DMS53 treated with DMSO at 0.1 percent for 48 hours (cell line): ENCODE results near the gene DGKB.
A peak's percentile ranks its signal among the peaks of the same experiment; 100 is the strongest.

Experiments used
- DNase-seq: peaks from one replicate; lab custom pipeline; 2025; ENCODE audit not compliant: unreplicated experiment; lab: John Stamatoyannopoulos, UW

DGKB gene

DNA sequence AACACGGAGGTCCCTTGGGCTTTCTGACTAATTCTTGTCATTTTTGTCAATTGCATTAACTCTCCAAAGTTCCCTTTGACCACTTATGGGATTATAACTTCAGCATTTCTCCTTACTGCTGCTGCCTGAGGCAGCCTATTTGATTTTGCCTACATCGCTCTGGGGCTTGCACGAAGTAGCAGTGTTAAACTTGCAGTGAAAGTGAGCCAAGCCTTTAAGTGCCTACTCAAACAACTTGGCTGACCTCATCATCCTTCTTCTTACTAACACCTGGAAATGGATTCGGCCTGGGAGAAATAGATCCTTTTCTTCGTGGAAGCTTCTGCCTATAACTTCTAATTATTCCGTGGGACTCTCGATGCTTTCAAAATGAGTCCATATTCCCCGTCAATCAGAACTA is 76.6 kb downstream of the DGKB start:
- no peak for DNase-seq

DNA sequence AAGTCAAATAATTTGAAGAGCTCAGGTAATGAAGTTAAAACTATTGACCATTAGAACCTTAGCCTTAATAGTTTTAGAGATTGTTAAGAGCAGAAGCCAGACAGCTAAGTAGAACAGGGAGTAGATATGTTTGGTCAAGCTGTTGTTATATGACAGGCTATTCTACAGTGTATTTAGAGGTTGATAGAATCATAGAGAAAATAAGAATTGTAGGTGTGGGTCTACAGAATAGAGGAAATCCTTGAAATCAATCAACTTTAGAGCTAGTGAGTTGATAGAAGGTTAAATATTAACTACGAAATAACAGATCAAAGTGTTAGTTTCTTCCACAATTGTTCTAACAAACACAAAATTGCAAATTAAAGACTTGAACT is 80.1 kb downstream of the DGKB start:
- no peak for DNase-seq

DNA sequence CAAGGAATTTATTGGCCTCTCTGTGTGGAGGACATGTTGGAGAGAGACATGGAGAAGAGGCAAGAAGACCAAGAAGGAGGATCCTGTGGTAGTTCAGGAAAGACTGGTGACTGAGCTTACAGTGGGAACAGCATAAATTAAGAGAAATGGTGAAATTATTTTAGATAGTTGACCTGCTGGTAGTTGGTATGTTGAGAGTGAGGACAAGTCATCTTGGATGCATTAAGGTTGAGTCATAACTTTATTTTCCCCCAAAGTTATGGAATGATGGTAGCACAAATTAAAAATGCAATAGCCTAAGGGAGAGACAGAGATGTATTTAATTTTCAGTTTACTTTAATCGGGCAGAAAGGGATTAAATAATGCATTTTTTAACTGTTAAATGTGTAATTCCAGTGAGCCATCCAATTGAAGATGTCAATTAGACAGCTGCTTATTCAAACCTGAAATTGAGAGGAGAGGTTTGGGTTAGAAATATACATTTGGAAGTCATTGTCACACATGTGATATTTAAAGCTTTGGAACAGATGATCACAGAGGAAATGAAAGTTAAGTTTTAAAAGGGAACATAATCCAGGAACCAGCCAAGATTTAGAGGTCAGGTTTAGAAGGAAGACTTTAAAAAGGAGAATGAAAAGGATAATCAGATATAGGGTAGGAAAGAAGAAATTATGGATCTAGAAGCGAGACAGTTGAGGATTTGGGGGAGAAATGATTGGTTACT is 80.6 kb downstream of the DGKB start:
- no peak for DNase-seq

DNA sequence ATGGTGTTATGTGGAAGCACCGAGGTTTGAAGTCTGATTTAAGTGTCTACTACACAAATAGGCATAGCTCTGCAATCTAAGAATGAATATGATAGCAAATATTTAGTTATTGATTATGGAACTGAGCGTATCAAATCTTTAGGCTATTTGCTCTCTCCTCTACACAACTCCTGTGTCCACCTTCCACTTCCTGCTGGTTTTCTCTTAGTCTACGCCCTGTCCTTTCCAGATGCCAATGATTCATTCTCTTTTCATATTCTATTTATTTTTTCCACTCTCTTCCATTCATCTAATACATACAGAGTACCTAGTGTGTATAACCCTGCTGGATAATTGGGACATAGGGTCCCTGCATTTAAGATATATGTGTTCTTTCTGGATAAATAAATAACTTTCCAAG is 83.7 kb downstream of the DGKB start:
- DNase-seq = no peak

DNA sequence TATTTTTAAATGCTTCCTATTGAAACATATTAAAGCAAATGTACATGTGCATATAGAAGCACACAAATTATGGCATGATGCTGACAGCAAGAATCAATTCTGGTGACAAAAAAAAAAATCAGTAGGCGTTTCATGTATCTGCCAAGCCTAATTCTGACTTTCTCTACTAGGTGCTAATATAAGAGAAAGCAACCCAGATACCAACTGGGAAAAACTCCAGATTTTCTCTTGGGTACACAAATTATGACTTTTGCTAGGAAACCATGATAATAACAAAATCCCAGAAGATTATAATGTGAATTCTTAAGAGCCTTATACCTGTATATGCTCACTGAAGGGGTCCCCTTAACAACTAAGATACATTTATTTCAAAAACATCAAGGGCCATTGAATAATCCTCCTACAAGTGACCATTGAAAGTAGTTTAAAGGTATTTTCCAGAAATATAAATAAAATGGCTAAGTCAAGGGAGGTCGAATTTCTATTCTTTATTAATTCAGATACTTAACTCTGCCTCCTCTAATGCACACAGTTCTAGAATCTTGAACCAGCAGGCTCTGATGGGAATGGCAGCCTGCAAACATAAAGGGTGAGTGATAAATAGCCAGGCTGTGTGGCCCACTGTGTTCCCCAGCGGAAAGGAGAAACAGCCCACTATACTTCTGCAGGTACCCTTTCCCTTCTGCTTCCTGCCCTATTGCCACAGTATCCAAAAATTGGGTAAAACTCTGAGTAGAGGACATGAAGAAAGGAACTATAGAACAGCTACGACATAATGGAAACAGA is 84.5 kb downstream of the DGKB start:
- no peak for DNase-seq

DNA sequence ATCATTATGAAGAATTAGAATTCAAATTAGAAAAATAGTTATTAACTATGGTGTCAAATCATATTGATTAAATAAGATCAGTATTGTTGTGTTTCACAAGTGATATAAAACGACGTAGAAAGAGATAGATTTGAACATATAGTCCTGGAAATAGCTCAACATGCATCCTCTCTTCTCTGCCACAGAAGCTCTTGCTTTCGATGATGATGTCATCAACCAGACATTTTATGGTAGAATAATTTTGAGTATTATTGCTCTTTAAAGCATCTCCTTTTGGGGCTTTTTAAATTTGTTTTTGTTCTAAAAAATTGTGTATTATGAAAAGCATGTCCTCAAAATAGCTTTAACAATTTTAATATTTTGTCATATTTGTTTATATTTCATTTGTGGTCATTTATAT is 95.0 kb downstream of the DGKB start:
- no peak for DNase-seq

DNA sequence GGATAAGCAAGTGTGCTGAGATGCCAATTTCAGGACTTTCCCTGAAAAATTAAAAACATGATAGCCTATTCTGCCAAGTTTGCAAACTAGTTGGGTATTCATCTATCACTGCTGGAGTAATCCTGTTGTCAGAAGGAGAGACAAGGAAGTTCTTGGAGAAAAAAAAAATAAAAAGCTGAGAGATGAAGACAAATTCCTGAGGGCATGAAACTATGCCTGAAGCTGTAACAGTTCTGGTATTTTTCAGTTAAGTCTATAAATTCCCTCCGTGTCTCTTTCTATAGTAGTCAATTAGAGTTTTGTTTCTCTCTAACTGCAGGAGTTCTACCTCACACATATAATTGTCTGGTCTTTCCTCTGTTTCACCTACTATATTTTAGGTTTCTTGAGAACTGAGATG is 95.7 kb downstream of the DGKB start:
- DNase-seq = no peak

DNA sequence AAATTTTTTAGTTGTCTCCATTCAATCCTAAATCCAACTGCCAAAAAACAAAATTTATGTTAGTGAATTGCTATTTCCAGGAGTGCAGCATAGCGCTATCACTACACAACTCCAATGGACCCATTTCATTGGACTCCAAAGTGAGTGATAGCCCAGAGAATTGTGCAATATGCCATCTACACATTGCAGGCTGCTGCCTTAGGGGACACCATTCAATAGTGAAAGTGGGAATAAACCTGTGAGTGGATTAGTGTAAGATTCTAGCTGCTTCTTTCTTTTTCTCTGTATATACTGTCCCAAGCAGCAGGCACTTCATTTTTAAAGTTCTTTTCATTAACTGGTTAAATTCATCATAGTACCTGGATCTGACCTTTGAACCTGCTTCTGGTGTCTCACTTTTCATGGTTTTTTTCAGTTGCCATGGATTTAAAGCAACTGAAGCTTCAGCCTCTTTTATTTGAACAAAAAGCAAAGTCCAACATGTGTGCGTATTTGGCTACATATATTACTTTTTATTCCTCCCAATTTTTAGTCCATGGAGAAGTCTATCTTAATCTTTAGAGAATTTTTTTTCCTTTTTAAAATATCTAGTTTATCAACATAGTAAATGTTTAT is 97.3 kb downstream of the DGKB start:
- DNase-seq = no peak

DNA sequence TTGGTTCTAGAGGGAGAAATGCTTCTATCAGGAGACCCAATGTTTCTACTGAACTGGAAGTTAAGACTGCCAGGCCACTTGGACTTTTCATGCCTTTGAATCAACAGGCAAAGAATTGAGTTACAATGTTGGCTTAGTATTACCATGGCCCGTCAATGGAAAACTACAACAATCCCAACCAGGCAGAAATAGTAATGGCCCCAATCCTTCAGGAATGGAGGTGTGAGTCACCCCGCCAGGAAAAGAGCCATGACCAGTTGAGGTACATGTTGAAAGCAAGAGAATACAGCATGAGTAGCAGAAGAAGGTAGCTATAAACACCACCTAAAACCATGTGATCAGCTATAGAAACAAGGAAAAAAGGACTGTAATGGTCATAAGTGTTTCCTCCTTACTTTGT is 101.9 kb downstream of the DGKB start:
- DNase-seq = no peak

DNA sequence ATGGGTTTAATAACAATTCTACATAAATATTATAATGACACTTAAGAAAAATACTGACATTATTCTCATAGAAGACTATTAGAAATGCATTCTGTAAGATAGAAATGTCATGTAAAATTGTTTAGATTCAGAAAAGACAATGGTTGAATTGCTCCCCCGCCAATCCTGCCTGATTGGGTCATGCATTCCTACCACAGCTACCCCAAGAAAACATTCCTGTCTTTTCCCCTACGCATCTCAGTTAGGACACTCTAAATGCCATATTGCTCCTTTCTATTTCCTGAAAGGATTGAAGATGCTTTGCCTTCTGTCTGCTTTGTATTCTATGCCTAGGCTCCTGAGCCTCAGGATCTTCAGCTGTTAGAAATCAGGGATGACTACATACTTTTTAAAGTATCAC is 109.4 kb downstream of the DGKB start:
- DNase-seq = no peak

DNA sequence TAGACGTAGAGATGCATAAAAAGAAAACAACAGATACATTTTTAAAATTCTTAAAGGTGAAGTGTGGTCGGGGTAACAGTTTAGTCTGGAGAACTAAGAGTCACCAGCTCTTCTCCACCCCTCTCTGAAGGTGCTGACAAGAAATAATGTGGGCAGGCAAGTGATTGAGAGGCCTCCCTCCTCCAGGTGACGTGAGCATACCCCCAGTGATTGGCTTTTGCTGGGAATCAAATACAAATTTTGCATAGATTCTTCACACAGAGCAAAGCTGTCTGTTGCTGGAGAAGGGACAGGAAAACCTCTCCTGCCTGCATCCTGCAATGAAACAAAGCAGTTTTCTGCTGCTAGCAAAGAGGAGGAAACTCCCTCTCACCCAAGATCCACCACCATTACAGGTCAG is 115.0 kb downstream of the DGKB start:
- DNase-seq = no peak

DNA sequence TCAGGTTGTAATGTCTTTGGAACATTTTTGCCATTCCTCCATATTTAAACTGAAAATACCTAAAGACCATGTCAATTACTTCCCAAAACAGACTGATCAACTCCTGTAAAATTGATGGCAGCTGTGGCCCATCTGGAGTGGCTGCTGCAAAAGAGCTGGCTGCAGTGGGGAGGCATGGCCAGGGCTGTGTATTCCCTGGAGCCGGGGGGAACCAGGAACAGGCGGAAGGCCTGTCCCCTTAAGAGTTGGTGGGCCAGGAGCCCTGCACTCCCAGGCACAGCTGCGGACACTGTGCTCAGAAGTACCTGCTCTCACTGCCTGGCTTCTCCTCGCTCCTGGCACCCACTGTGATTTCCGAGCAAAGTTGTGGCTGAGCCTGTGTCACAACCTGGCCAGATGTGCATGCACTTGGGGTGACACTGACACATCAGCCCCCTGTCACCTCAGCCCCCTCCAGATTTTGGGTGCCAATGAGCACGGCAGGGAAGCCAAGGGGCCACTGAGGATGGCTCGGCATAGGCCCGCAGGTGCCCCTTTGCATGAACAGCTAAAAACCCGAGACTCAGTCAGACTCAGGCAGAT is 116.1 kb downstream of the DGKB start:
- no peak for DNase-seq

DNA sequence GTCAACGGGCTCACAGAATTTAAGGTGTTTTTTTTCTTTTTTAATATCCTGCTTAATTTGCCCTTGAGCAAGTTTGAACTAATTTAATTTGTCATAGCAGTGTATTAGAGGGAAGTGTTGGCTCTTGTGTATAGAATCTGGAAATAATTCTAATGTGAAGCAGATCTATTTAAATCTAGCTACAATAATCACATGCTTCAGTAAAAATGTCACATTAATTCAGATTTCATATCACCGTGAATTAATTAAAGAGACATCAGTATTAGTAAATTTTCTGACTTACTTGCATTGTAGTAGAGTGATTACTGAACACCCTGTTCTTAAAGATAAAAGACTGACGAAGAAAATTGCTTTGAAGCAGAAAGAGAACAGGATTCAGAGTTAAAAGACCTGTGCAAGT is 124.7 kb downstream of the DGKB start:
- DNase-seq = no peak

DNA sequence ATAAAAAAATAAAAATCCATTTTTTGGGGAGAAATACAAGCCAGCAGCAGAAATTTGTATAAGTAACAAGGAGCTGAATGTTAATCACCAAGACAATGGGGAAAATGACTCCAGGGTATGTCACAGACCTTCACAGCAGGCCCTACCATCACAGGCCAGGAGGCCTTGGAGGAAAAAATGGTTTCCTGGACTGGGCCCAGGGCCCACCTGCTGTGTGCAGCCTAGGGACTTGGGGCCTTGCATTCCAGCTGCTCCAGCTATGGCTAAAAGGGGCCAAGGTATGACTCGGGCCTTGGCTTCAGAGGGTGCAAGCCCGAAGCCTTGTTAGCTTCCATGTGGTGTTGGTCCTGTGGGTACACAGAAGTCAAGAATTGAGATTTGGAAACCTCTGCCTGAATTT is 126.3 kb downstream of the DGKB start:
- no peak for DNase-seq

DNA sequence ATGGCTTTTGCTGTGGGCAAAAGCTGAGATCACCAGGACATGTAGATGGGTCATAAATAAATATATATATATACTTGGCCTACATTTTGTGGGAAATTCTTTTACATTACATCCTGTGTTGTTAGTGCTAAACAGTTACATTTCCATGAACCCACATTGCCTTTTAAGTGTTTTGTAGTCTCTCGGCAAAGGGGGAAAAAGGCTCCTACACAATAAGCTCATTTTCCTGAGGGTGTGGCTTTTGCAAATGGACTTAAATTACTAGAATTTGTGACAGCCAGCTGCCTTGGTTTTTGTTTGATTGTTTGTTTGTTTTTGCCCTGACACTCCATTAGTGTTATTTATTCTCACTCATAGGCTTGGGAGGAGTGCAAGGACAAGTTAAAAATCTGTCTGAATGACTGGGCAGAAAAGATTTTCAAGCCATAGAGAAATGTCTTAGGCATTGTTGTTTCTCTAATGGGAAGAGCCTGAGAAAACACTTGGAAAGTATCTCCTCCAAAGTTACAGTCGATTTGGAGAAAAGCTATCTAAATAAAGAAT is 128.8 kb downstream of the DGKB start:
- DNase-seq = no peak

DNA sequence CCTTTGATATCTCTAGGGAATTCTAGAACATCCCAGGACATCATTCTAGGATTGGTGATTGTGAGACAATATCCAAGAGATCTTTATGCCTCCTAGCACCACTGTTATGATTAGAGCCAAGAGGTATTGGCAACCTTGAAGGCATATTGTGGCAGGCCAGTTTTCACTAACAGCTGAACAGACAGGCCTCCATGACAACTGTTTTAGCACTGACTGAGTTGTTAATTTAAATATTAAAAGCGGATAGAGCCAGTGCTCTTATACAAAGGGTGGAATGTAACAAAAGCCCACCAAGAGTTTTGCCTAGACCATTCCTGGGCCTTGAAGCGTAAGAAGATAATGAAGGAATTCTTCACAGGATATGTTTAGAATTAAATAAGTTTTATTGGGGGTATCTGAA is 131.9 kb downstream of the DGKB start:
- DNase-seq = no peak

DNA sequence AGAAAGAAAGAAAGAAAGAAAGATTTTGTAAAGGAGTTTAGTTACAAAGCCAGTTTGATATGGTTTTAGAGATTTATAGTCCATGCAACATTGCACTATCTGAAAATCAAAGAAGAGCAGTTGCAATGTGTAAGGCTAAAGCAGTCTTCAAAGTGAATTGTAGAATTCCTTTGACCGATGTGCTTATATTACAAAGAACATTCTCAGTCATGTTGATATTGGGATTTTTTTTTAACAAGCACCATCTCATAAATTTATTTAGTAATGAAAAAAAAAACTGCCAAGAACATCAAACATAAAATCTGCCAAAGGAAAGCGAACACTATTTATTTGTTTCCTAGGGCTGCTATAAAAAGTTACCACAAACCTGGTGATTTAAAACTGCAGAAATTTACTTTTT is 133.3 kb downstream of the DGKB start:
- DNase-seq = no peak

DNA sequence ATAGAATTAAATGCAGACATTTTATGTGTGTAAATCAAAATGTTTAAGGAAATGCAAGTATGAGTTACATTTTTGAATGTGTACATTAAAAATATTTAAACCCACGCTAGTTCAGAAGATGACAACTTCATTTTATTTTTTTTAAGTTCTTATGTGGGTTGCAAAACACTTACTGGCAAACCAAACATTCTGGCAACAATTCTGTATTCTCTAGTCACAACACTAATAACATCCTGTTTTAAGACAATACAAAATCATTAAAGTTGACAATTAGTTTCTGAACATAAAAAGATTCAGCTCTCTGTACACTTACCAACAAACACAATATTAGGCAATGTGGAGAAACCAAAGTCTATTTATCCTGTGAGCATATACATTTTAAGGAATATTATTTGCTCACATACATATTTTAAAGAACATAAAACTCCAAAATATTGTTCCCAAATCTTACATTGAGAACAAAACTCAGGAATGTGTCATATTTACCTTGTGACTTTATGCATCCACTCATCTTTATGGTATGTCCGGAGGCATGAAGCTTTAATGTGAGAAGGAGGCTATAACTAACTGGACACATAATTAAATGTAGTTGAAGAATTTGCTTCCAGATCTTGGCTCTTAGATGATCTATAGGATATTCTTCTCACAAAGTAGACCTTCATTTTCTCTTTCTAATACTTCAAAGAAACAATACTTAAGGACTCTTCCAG is 134.7 kb downstream of the DGKB start:
- DNase-seq = no peak

DNA sequence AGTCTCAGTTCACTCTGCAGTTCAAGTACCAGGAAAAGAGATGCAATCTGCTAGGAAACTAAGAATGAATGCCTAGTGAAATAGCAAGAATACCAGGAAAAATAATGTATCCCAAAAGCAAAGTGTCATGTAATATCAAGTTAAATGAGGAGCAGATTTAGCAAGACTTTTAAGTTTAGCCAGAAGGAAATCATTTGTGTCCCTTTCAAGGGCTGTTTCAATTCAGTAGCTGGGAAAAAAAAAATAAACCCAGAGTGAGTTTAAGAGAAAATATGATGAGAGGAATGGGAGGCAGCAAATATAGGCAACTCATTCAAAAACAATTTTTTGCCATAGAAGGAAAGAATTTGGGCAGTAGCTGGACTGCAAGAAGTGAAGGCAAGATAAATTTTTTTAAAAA is 135.8 kb downstream of the DGKB start:
- no peak for DNase-seq

DNA sequence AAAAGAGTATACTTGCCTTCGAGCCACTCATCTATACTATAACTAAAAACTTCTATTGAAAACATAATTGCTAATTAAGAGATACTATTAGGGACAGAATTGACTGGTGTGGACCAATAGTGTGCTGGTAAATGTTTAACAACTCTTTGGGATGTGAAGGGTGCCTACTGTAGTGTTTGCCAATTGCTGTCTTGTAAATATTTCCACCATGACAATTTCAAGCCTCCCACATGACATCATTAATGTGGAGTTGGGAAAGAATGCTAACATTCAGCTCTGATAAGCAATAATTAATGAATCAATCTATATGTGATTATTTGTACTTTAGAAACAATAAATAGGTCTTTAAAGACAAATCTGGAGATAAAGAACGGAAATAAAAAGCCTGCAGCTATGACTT is 136.8 kb downstream of the DGKB start:
- peak; percentile 20 for DNase-seq

DNA sequence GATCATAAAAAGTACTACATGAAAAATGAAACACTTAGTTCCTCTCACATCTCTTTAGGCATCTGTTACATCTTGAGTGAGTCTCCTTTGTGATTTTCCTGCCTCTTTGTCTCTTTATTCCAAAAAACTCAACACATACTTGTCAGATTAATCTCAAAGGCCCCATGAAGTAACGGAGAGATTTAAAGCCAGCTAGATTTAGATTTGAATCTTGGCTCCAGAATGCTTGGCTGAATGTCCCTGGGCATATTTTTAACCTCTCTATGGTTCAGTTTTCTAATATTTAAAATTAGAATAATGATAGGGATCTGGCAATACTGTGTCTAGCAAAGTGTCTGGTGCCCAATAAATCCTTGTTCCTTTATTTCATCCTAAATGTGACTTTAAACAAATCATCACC is 140.0 kb downstream of the DGKB start:
- no peak for DNase-seq
